ENCODE data around the gene MEF2A.

GRCh38 chr15:99628374-99629001 lies 62.7 kb downstream of the MEF2A start:
- TF ChIP-seq SIN3A (IDR thresholded peaks at IDR 0.05; ENCODE audit: low read depth) (no peak), YY1 (IDR thresholded peaks at IDR 0.05; ENCODE audit: extremely low read depth, insufficient replicate concordance, low read depth, low read length) (no peak)
